ENCODE measurements around the gene OR10G2. TPM values are rescaled to one million over a fixed set of nuclear protein-coding genes. Genes with fewer than 3 reads are reported as not detected.

Gene OR10G2
- total RNA-seq, 1 experiment from 2014 or later, result not detected

DNA sequence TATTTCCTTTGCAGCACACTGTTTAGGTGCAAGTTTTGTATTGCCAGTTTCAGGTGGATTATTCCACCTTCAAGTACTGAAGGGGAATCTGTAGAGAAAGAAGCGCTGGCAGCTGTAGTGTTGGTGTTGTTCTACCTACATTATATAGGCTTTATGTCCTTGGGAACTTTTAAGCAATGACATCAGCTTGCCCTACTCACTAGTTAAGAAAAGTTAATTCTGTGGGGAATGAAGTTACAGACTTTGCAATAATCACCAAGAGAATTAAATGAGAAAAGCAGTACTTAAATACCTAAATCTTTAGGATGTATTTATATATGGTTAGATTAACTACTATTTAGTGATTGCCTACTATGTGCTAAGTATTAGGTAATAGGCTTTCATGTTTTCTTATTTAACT, 39.0 kb upstream of the OR10G2 start, which contains the start of gene OR4E1:
TSS of gene OR4E1 (minus strand) at position 101 of the 400 bp plus-strand sequence. CDS start 2,883 bp downstream, outside the sequence.
- ATAC-seq (no peak), DNase-seq (ENCODE audit: low spot score) (no peak)
- ChIA-PET CTCF (interaction anchor here (1.5 kb wide), 1 partner anchor 179 kb away, joined by 4 read pairs; no protein-coding TSS in a partner anchor), POLR2A (no interaction called here)
- peaks cover 6% of the 10 kb centered on the region for H3K27me3 Mint-ChIP-seq (ENCODE audit: low read depth)
- no peak within 1 kb of the TSS for H3K4me3 Mint-ChIP-seq
- peaks cover 8% of the 10 kb centered on the region; the same call in 1 of the 2 replicates for H3K9me3 Mint-ChIP-seq
- no peaks in the 10 kb centered on the region for H3K4me1 Mint-ChIP-seq
- 0 out of 2 replicates have a peak, but pooled peaks cover 3% of the 10 kb centered on the region for H3K36me3 Mint-ChIP-seq
- H3K27ac Mint-ChIP-seq, result no peak within 1 kb of the TSS
- TF ChIP-seq RORB (CRISPR knock-in tag; IDR thresholded peaks at IDR 0.05) (no peak), FOXP1 (CRISPR knock-in tag; IDR thresholded peaks at IDR 0.05; ENCODE audit: borderline replicate concordance) (no peak), ZNF219 (CRISPR knock-in tag; IDR thresholded peaks at IDR 0.05; ENCODE audit: borderline replicate concordance) (no peak), JUN (CRISPR knock-in tag; IDR thresholded peaks at IDR 0.05) (no peak), EMX1 (CRISPR knock-in tag; IDR thresholded peaks at IDR 0.05) (no peak)
- TF ChIP-seq, protein P1, sequence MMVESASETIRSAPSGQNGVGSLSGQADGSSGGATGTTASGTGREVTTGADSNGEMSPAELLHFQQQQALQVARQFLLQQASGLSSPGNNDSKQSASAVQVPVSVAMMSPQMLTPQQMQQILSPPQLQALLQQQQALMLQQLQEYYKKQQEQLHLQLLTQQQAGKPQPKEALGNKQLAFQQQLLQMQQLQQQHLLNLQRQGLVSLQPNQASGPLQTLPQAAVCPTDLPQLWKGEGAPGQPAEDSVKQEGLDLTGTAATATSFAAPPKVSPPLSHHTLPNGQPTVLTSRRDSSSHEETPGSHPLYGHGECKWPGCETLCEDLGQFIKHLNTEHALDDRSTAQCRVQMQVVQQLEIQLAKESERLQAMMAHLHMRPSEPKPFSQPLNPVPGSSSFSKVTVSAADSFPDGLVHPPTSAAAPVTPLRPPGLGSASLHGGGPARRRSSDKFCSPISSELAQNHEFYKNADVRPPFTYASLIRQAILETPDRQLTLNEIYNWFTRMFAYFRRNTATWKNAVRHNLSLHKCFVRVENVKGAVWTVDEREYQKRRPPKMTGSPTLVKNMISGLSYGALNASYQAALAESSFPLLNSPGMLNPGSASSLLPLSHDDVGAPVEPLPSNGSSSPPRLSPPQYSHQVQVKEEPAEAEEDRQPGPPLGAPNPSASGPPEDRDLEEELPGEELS (CRISPR knock-in tag; IDR thresholded peaks at IDR 0.05), result no peak

DNA sequence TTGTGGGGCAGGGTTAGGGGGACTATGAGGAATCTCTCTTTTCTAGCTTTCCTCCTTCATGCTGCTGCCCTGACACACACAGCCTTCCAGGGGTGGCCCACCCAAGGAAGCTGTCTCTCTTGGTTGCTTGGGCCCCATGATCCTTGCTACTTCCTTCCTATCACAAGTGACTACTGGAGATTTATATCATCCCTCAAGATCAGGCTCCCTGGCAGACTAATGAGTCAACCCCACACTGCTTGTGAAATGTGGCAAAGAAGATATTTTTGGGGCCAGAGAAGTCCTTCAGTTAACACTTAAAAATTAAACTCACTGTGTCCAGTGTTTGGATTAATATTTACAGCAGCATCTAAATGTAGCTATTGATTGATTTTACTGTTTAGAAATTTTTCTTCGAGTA, 37.4 kb upstream of the OR10G2 start:
- H3K4me1 Mint-ChIP-seq, result no peaks in the 10 kb centered on the region
- DNase-seq (ENCODE audit: low spot score) (no peak), ATAC-seq (no peak)
- H3K27ac Mint-ChIP-seq, result no peak overlapping the region
- POLR2A ChIA-PET, result no interaction called here
- CTCF ChIA-PET, result interaction anchor here (0.5 to 1.5 kb wide), 3 partner anchors 96 to 180 kb away, joined by 3 to 6 read pairs (median 4); no protein-coding TSS in a partner anchor
- peaks cover 6% of the 10 kb centered on the region for H3K27me3 Mint-ChIP-seq (ENCODE audit: low read depth)
- no peak for TF ChIP-seq ESRRA (CRISPR knock-in tag; IDR thresholded peaks at IDR 0.05; ENCODE audit: borderline replicate concordance)
- TF ChIP-seq FOXK1 (CRISPR knock-in tag; IDR thresholded peaks at IDR 0.05), result no peak
- TF ChIP-seq, protein P2, sequence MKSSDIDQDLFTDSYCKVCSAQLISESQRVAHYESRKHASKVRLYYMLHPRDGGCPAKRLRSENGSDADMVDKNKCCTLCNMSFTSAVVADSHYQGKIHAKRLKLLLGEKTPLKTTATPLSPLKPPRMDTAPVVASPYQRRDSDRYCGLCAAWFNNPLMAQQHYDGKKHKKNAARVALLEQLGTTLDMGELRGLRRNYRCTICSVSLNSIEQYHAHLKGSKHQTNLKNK (CRISPR knock-in tag; IDR thresholded peaks at IDR 0.05), result no peak
- TF ChIP-seq, protein P3, sequence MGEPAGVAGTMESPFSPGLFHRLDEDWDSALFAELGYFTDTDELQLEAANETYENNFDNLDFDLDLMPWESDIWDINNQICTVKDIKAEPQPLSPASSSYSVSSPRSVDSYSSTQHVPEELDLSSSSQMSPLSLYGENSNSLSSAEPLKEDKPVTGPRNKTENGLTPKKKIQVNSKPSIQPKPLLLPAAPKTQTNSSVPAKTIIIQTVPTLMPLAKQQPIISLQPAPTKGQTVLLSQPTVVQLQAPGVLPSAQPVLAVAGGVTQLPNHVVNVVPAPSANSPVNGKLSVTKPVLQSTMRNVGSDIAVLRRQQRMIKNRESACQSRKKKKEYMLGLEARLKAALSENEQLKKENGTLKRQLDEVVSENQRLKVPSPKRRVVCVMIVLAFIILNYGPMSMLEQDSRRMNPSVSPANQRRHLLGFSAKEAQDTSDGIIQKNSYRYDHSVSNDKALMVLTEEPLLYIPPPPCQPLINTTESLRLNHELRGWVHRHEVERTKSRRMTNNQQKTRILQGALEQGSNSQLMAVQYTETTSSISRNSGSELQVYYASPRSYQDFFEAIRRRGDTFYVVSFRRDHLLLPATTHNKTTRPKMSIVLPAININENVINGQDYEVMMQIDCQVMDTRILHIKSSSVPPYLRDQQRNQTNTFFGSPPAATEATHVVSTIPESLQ (CRISPR knock-in tag; IDR thresholded peaks at IDR 0.05), result no peak
- no peak for TF ChIP-seq NR2C2 (CRISPR knock-in tag; IDR thresholded peaks at IDR 0.05)
- 0 out of 2 replicates have a peak, but pooled peaks cover 3% of the 10 kb centered on the region for H3K36me3 Mint-ChIP-seq
- H3K4me3 Mint-ChIP-seq, result no peak overlapping the region
- peaks cover 8% of the 10 kb centered on the region; the same call in 1 of the 2 replicates for H3K9me3 Mint-ChIP-seq

DNA sequence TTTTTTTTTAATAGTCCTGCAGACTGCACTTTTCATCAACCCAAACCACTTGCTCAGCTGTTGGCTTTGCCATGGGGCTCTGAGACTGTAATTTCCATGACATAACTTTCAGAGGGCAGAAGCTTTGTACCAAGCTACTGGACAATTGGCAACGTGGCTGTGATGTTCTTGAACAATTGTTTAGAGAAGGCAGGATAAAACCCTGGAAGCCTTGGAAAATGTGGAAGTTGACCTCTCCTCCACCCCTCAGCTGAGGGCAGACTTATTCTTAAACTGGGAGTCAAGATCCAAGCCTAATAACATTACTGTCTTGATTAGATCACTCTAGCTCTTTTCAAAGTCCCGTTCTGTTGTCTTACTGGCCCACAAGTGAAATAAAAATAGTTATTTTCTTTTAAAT, 36.6 kb upstream of the OR10G2 start:
- no peak overlapping the region for H3K27ac Mint-ChIP-seq
- no peaks in the 10 kb centered on the region for H3K4me1 Mint-ChIP-seq
- ATAC-seq (no peak), DNase-seq (ENCODE audit: low spot score) (no peak)
- H3K9me3 Mint-ChIP-seq, result peaks cover 8% of the 10 kb centered on the region; the same call in 1 of the 2 replicates
- H3K4me3 Mint-ChIP-seq, result no peak overlapping the region
- 0 out of 2 replicates have a peak, but pooled peaks cover 3% of the 10 kb centered on the region for H3K36me3 Mint-ChIP-seq
- ChIA-PET CTCF (interaction anchor here (0.5 to 1.9 kb wide), 3 partner anchors 52 to 149 kb away, joined by 3 to 7 read pairs (median 6); no protein-coding TSS in a partner anchor), POLR2A (interaction anchor here (0.6 kb wide), 1 partner anchor 455 kb away, joined by 3 read pairs; no protein-coding TSS in a partner anchor)
- peaks cover 6% of the 10 kb centered on the region for H3K27me3 Mint-ChIP-seq (ENCODE audit: low read depth)
- TF ChIP-seq, protein P4, sequence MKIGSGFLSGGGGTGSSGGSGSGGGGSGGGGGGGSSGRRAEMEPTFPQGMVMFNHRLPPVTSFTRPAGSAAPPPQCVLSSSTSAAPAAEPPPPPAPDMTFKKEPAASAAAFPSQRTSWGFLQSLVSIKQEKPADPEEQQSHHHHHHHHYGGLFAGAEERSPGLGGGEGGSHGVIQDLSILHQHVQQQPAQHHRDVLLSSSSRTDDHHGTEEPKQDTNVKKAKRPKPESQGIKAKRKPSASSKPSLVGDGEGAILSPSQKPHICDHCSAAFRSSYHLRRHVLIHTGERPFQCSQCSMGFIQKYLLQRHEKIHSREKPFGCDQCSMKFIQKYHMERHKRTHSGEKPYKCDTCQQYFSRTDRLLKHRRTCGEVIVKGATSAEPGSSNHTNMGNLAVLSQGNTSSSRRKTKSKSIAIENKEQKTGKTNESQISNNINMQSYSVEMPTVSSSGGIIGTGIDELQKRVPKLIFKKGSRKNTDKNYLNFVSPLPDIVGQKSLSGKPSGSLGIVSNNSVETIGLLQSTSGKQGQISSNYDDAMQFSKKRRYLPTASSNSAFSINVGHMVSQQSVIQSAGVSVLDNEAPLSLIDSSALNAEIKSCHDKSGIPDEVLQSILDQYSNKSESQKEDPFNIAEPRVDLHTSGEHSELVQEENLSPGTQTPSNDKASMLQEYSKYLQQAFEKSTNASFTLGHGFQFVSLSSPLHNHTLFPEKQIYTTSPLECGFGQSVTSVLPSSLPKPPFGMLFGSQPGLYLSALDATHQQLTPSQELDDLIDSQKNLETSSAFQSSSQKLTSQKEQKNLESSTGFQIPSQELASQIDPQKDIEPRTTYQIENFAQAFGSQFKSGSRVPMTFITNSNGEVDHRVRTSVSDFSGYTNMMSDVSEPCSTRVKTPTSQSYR (CRISPR knock-in tag; IDR thresholded peaks at IDR 0.05), result no peak
- TF ChIP-seq ZBTB21 (CRISPR knock-in tag; IDR thresholded peaks at IDR 0.05; ENCODE audit: borderline replicate concordance) (no peak), NFE2L1 (CRISPR knock-in tag; IDR thresholded peaks at IDR 0.05) (no peak), TEAD1 (CRISPR knock-in tag; IDR thresholded peaks at IDR 0.05) (no peak), ZNF396 (CRISPR knock-in tag; IDR thresholded peaks at IDR 0.05; ENCODE audit: borderline replicate concordance) (no peak), ZNF317 (CRISPR knock-in tag; IDR thresholded peaks at IDR 0.05; ENCODE audit: borderline replicate concordance, low read depth) (no peak), ZNF263 (CRISPR knock-in tag; IDR thresholded peaks at IDR 0.05; ENCODE audit: low read depth) (no peak)
- TF ChIP-seq, protein P5, sequence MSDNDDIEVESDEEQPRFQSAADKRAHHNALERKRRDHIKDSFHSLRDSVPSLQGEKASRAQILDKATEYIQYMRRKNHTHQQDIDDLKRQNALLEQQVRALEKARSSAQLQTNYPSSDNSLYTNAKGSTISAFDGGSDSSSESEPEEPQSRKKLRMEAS (CRISPR knock-in tag; IDR thresholded peaks at IDR 0.05), result no peak
- TF ChIP-seq, protein P6, sequence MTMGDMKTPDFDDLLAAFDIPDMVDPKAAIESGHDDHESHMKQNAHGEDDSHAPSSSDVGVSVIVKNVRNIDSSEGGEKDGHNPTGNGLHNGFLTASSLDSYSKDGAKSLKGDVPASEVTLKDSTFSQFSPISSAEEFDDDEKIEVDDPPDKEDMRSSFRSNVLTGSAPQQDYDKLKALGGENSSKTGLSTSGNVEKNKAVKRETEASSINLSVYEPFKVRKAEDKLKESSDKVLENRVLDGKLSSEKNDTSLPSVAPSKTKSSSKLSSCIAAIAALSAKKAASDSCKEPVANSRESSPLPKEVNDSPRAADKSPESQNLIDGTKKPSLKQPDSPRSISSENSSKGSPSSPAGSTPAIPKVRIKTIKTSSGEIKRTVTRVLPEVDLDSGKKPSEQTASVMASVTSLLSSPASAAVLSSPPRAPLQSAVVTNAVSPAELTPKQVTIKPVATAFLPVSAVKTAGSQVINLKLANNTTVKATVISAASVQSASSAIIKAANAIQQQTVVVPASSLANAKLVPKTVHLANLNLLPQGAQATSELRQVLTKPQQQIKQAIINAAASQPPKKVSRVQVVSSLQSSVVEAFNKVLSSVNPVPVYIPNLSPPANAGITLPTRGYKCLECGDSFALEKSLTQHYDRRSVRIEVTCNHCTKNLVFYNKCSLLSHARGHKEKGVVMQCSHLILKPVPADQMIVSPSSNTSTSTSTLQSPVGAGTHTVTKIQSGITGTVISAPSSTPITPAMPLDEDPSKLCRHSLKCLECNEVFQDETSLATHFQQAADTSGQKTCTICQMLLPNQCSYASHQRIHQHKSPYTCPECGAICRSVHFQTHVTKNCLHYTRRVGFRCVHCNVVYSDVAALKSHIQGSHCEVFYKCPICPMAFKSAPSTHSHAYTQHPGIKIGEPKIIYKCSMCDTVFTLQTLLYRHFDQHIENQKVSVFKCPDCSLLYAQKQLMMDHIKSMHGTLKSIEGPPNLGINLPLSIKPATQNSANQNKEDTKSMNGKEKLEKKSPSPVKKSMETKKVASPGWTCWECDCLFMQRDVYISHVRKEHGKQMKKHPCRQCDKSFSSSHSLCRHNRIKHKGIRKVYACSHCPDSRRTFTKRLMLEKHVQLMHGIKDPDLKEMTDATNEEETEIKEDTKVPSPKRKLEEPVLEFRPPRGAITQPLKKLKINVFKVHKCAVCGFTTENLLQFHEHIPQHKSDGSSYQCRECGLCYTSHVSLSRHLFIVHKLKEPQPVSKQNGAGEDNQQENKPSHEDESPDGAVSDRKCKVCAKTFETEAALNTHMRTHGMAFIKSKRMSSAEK (CRISPR knock-in tag; IDR thresholded peaks at IDR 0.05; ENCODE audit: borderline replicate concordance), result no peak

Measured in WTC11 (cell line).